HTR-8/SVneo (cell line): ENCODE data around the gene GPR143.

Experiments used
- DNase-seq: peaks from one replicate; pipeline ENCODE4 v3.0.0; 2011; ENCODE audit warnings: low spot score, mixed read lengths; ENCODE audit not compliant: insufficient read length
- FAIRE-seq: peaks from 2 replicates; lab custom pipeline; 2011; peaks lifted over from hg19 to GRCh38; lab: Jason Lieb, UNC

GPR143 gene

DNA sequence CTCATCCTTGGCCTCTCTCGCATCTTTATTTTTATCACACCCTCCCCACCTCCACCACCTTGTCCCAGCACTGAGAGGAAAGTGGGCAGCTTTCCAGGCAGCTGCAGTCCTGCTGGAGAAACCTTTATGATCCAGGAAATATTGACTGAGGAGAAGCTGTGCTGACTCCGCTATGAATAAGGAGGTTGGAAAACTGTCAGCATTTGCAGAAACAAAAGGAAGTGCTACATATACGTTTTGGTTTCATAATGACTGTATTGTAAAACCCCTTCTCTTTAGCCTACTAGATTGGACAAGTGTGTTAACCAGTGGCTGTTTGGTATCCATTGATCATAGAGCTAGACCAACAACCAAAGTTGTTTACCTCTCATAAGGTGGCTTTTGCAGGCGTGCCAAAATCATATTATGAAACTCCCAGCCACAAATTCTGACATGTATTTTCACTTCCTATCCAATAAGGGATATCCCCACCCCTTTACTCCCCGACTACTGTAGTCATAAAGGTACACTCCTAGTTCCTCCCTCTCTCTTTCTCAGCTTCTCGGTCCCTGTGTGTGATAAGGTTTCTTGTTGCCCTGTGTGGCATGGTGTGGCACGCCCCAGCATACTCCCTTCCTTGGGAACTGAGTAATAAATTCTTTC, 88.4 kb downstream of the GPR143 start:
- no peak for DNase-seq
- no peak for FAIRE-seq

DNA sequence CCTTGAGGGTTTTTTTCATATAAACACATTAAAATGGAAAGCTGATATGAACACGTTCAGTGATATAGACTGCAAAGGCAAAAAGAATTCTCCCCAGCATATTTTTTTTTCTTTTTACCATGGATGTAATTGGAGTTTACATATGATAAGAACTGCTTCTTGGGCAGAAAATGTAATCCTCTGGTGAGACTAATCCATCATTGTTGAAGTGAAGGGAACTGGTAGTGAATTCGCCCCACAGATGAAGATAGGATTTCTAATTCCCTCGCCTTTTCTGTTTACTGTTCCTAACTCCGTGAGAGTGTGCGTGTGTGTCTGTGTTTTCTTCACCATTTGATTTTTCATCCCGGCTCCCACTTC, 88.9 kb downstream of the GPR143 start:
- FAIRE-seq (no peak), DNase-seq (no peak)

GRCh38 chrX:9676306-9676705, 89.3 kb downstream of the GPR143 start:
- FAIRE-seq = no peak

More at GRCh38 chrX:9676306-9676705, 89.3 kb downstream of the GPR143 start:
- DNase-seq = no peak
